ENCODE measurements around the gene RAB11FIP5.

Gene RAB11FIP5, protein sequence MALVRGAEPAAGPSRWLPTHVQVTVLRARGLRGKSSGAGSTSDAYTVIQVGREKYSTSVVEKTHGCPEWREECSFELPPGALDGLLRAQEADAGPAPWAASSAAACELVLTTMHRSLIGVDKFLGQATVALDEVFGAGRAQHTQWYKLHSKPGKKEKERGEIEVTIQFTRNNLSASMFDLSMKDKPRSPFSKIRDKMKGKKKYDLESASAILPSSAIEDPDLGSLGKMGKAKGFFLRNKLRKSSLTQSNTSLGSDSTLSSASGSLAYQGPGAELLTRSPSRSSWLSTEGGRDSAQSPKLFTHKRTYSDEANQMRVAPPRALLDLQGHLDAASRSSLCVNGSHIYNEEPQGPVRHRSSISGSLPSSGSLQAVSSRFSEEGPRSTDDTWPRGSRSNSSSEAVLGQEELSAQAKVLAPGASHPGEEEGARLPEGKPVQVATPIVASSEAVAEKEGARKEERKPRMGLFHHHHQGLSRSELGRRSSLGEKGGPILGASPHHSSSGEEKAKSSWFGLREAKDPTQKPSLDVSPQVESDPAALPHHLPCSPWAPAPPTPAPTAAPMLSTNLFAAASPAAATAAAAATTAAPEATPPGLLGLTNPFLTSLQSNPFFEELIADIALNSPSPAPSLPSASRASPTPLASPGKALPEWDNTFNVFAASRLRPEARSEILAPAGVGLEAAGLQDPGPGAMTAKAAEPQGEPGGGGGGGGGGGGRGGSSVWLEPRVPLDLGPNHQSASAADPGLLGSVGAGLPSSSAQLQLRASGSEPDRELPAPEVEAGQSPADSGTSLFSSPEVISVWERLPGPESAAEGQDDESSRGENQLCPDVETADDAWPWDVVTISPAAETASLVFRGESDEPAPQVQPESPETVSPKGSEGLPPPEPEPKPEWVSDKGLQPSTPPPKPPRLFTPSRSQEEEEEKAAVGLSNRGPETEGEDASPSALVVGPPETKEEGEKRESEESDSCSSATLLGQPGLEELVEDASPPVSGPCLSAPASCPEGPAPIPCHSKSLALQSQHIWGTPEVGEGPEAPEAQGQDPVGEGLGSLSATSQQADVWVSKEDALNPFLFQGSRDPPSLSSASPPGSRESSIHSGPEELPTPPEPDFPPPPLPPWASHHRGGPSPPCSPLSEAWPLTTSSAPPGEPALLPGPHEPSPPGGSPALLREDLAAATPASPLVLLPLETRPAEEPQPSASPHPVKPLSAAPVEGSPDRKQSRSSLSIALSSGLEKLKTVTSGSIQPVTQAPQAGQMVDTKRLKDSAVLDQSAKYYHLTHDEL (N-terminal part only)

DNA sequence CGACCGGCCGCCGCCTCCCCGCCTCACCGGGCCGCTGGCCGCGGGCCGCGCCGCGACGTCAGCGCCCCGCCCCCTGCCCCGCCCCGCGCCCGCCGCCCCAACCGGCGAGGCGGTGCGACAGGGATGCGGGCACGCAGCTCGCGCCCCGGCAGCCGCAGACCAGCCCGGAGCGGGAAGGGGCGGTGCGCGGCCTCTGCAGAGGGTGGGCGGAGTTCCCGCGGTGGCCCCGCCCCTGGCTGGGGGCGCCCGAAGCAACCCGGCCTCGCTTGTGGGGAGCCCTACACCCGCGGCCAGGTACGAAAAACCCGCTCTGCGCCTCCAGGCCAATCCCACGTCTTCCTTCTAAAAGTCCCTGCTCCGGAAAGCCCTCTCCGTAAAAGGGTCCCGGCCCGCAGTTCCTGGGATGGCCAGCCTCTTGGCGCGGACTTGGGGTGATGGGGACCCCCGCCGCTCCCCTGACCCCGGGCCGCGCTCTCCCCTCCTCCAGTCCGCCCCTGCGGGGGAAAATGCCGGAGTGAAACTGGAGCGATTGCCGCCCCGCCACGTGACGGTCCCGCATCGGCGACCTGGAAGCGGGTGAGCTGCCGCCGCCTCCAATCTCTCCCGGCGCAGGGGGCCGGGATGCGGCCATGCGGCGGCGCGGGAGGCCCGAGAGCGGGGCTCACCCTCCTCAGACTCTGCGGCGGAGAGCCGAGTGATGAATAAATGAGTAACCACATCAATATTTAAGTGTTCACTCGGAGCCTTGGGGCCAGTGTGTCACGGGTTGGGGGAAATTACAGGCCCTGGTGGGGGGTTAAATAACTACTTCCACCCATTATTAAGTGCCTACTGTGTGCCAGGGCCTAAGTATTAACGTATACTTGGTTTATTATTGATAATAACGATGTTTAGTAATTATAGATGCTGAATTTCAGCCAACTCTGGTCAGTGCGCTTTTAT lies at the start of gene RAB11FIP5:
Gene RAB11FIP5, minus strand, starts transcription at position 36 of the 942 bp plus-strand sequence. CDS start 171 bp downstream, outside the sequence.
- no peaks in the 10 kb centered on the region for H3K36me3 Mint-ChIP-seq (ENCODE audit: low read depth)
- H3K4me1 Mint-ChIP-seq: peaks cover 20% of the 10 kb centered on the region
- DNase-seq: peak; percentile 89
- H3K4me3 Mint-ChIP-seq: peak within 1 kb of the TSS; percentile 86
- peaks cover 11% of the 10 kb centered on the region for H3K9me3 Mint-ChIP-seq
- H3K27me3 Mint-ChIP-seq (ENCODE audit: low read depth, poor library complexity): peaks cover 66% of the 10 kb centered on the region
- TF ChIP-seq, protein P1, sequence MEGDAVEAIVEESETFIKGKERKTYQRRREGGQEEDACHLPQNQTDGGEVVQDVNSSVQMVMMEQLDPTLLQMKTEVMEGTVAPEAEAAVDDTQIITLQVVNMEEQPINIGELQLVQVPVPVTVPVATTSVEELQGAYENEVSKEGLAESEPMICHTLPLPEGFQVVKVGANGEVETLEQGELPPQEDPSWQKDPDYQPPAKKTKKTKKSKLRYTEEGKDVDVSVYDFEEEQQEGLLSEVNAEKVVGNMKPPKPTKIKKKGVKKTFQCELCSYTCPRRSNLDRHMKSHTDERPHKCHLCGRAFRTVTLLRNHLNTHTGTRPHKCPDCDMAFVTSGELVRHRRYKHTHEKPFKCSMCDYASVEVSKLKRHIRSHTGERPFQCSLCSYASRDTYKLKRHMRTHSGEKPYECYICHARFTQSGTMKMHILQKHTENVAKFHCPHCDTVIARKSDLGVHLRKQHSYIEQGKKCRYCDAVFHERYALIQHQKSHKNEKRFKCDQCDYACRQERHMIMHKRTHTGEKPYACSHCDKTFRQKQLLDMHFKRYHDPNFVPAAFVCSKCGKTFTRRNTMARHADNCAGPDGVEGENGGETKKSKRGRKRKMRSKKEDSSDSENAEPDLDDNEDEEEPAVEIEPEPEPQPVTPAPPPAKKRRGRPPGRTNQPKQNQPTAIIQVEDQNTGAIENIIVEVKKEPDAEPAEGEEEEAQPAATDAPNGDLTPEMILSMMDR (IDR thresholded peaks at IDR 0.05): no peak
- no peak within 1 kb of the TSS for H3K27ac Mint-ChIP-seq

GRCh38 chr2:73156539-73157124 lies 43.9 kb upstream of the RAB11FIP5 start:
- Mint-ChIP-seq H3K36me3 (ENCODE audit: low read depth) (no peaks in the 10 kb centered on the region), H3K27me3 (ENCODE audit: low read depth, poor library complexity) (peaks cover 52% of the 10 kb centered on the region), H3K4me1 (peaks cover 6% of the 10 kb centered on the region), H3K4me3 (peak overlapping the region; percentile 49), H3K27ac (no peak overlapping the region), H3K9me3 (peaks cover 8% of the 10 kb centered on the region)
- TF ChIP-seq, protein P1 (IDR thresholded peaks at IDR 0.05): peak; percentile 66
- DNase-seq: peak; percentile 75

GRCh38 chr2:73142937-73143336 lies 30.2 kb upstream of the RAB11FIP5 start:
- Mint-ChIP-seq H3K9me3 (peaks cover 6% of the 10 kb centered on the region), H3K27ac (no peak overlapping the region), H3K4me1 (no peaks in the 10 kb centered on the region), H3K4me3 (no peak overlapping the region), H3K36me3 (ENCODE audit: low read depth) (no peaks in the 10 kb centered on the region), H3K27me3 (ENCODE audit: low read depth, poor library complexity) (peaks cover 18% of the 10 kb centered on the region)
- DNase-seq: no peak
- TF ChIP-seq, protein P1 (IDR thresholded peaks at IDR 0.05): no peak

- Mint-ChIP-seq H3K4me3 (no peak overlapping the region), H3K27ac (no peak overlapping the region), H3K9me3 (peaks cover 8% of the 10 kb centered on the region), H3K4me1 (no peaks in the 10 kb centered on the region), H3K36me3 (ENCODE audit: low read depth) (no peaks in the 10 kb centered on the region), H3K27me3 (ENCODE audit: low read depth, poor library complexity) (peaks cover 18% of the 10 kb centered on the region)
- TF ChIP-seq, protein P1 (IDR thresholded peaks at IDR 0.05): no peak
- DNase-seq: no peak
Measured at GRCh38 chr2:73141896-73142295, 29.1 kb upstream of the RAB11FIP5 start.
